CD14-positive monocyte (primary cell): Measurements from ENCODE around the gene MSLN. TPM values are rescaled to one million over a fixed set of nuclear protein-coding genes. Genes with fewer than 3 reads are reported as not detected.

Experiments
- DNase-seq, 3 donors: peaks; one replicate each; pipeline ENCODE4 v3.0.0-alpha.2; 2011 to 2022
- H2AFZ ChIP-seq: 2 replicates; pipeline ENCODE4 v1.6.0; 2012; ENCODE audit warnings: mild to moderate bottlenecking, low read depth, low read length, inconsistent platforms; ENCODE audit not compliant: insufficient read depth, poor library complexity, severe bottlenecking
- H3K27ac ChIP-seq, 2 donors: 1 replicate in 1 of 2; 2 replicates in 1 of 2; pipeline ENCODE4 v1.5.1; 2012 to 2013; ENCODE audit warnings: low read length in 2 of 2, control low read depth in 1 of 2, inconsistent platforms in 1 of 2, low read depth in 1 of 2, mild to moderate bottlenecking in 1 of 2
- H3K27me3 ChIP-seq, 2 donors: one replicate each; pipeline versions ENCODE4 v1.6.0 to v1.6.1; 2011 to 2013; ENCODE audit warnings: low read length in 2 of 2; ENCODE audit not compliant: control insufficient read depth in 2 of 2, insufficient read depth in 2 of 2
- H3K36me3 ChIP-seq, 2 donors: replicated peaks in 1 of 2; 1 replicate in 1 of 2; 2 replicates in 1 of 2; pipeline versions ENCODE4 v1.5.1 to v1.6.1; 2012 to 2013; ENCODE audit warnings: low read length in 2 of 2, control low read depth in 1 of 2, inconsistent platforms in 1 of 2, mild to moderate bottlenecking in 1 of 2; ENCODE audit not compliant: insufficient read depth in 2 of 2, control insufficient read depth in 1 of 2
- H3K4me1 ChIP-seq, 2 donors: 1 replicate in 1 of 2; 2 replicates in 1 of 2; pipeline versions ENCODE4 v1.5.1 to v1.6.1; 2012 to 2013; ENCODE audit warnings: low read length in 2 of 2, control low read depth in 1 of 2, inconsistent platforms in 1 of 2, mild to moderate bottlenecking in 1 of 2, moderate library complexity in 1 of 2; ENCODE audit not compliant: insufficient read depth in 2 of 2, control insufficient read depth in 1 of 2
- H3K4me2 ChIP-seq: replicated peaks from 2 replicates; pipeline ENCODE3; 2012; ENCODE audit warnings: low read length, moderate library complexity, mild to moderate bottlenecking; ENCODE audit not compliant: poor library complexity, severe bottlenecking; ENCODE audit errors: extremely low read depth
- H3K4me3 ChIP-seq, 3 experiments: fragments of 200-600 bp in 1 of 3; sonication (generic) in 1 of 3; replicated peaks in 1 of 3; 1 replicate in 2 of 3; 2 replicates in 1 of 3; pipeline ENCODE4 v1.5.1; 2011 to 2013; ENCODE audit warnings: low read length in 3 of 3, mild to moderate bottlenecking in 3 of 3, control low read depth in 2 of 3, low read depth in 2 of 3, inconsistent platforms in 1 of 3, moderate library complexity in 1 of 3
- H3K79me2 ChIP-seq: 2 replicates; pipeline ENCODE4 v1.6.0; 2012; ENCODE audit warnings: mild to moderate bottlenecking, control low read depth, inconsistent platforms, low read length, moderate library complexity; ENCODE audit not compliant: insufficient read depth
- H3K9ac ChIP-seq: 2 replicates; pipeline ENCODE4 v1.6.0; 2017; ENCODE audit warnings: low read length, mild to moderate bottlenecking; ENCODE audit not compliant: insufficient read depth, poor library complexity, severe bottlenecking
- H3K9me3 ChIP-seq, 2 donors: replicated peaks in 1 of 2; 1 replicate in 1 of 2; 2 replicates in 1 of 2; pipeline versions ENCODE4 v1.5.1 to v1.6.1; 2012 to 2013; ENCODE audit warnings: low read length in 2 of 2, control low read depth in 1 of 2; ENCODE audit not compliant: control insufficient read depth in 1 of 2, insufficient read depth in 1 of 2
- H4K20me1 ChIP-seq: 2 replicates; pipeline ENCODE4 v1.6.0; 2012; ENCODE audit warnings: mild to moderate bottlenecking, low read length, control low read depth, moderate library complexity; ENCODE audit not compliant: insufficient read depth
- H3K27ac Mint-ChIP-seq, 7 donors: one replicate each; pipeline ENCODE4 v1.8.0; 2020; ENCODE audit warnings: mild to moderate bottlenecking in 7 of 7, mixed read lengths in 7 of 7, moderate library complexity in 6 of 7, inconsistent platforms in 2 of 7
- H3K27me3 Mint-ChIP-seq, 3 donors: one replicate each; pipeline ENCODE4 v1.8.0; 2021 to 2022; ENCODE audit warnings: low read depth in 3 of 3, mild to moderate bottlenecking in 3 of 3, mixed read lengths in 3 of 3, moderate library complexity in 3 of 3, inconsistent platforms in 1 of 3
- H3K36me3 Mint-ChIP-seq, 2 donors: one replicate each; pipeline ENCODE4 v1.8.0; 2020; ENCODE audit warnings: mixed read lengths in 2 of 2, inconsistent platforms in 1 of 2, mild to moderate bottlenecking in 1 of 2
- H3K4me1 Mint-ChIP-seq: one replicate; pipeline ENCODE4 v1.8.0; 2020; ENCODE audit warnings: mild to moderate bottlenecking, mixed read lengths
- H3K4me3 Mint-ChIP-seq, 2 donors: one replicate each; pipeline ENCODE4 v1.8.0; 2020; ENCODE audit warnings: mild to moderate bottlenecking in 2 of 2, mixed read lengths in 2 of 2, moderate library complexity in 1 of 2
- H3K9me3 Mint-ChIP-seq, 7 donors: one replicate each; pipeline ENCODE4 v1.8.0; 2020 to 2022; ENCODE audit warnings: mixed read lengths in 7 of 7, mild to moderate bottlenecking in 6 of 7, moderate library complexity in 6 of 7, inconsistent platforms in 2 of 7
- WGBS: methylation state at CpG from one replicate; pipeline ENCODE4 v1.1.5; 2013; ENCODE audit warnings: missing lambda C conversion rate; ENCODE audit not compliant: insufficient coverage; 5-methylcytosine and 5-hydroxymethylcytosine counted together
- intact Hi-C, 2 donors: fragments of 100-400 bp; cut with micrococcal nuclease; formaldehyde crosslinking; loops; one replicate each; pipeline versions ENCODE4 v1.15.0 to v1.15.1; 2023
- polyA plus RNA-seq, 3 donors: library from polyadenylated mRNA; depleted of rRNA in 1 of 3; unstranded in 2 of 3; stranded (reverse) in 1 of 3; fragments of 300-500 nt in 2 of 3; fragments of >200 nt in 1 of 3; fragmentation: Illumina TruSeq in 2 of 3; gene quantifications; 1 replicate in 2 of 3; 2 replicates in 1 of 3; pipeline ENCODE4 v1.2.3, GENCODE V29; 2012 to 2021
- TF ChIP-seq, protein P1 (sequence below): fragments of 200-600 bp; IDR thresholded peaks from one replicate; pipeline ENCODE4 v1.8.0; 2022; ENCODE audit warnings: antibody characterized with exemption, mild to moderate bottlenecking

Gene MSLN
- polyA plus RNA-seq, 3 donors, result 0.07 to 0.29 TPM; not detected in 1

DNA sequence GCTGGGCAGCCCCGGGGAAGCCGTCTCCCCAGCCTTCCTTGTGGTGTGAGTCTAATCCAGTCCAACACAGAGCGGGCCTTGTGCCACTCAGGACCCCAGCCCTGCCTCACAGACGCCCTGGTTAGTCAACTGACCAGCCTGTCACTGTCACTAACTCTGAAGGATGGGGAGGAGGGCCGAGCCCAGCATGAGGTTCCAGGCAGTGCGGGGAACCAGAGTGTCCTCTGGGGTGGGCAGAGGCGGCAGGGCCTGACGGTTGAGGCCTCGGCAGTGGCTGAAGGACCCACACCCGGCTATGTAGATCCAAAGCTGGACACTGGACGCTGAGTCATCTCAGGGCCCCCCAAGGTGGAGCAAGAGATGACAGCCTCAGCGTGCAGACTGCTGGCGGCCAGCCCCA is 19.0 kb downstream of the MSLN start:
- Histone ChIP-seq H2AFZ (no peak overlapping the region), H3K4me2 (no peak overlapping the region), H3K79me2 (no peaks in the 10 kb centered on the region), H4K20me1 (peaks cover 3% of the 10 kb centered on the region), H3K9me3 (no peaks in the 10 kb centered on the region), H3K4me1 (no peaks in the 10 kb centered on the region), H3K9ac (no peak overlapping the region), H3K4me3 (no peak overlapping the region), H3K27me3 (peaks cover 0 to 9% of the 10 kb centered on the region in 2 donors), H3K27ac (no peak overlapping the region), H3K36me3 (no peaks in the 10 kb centered on the region)
- Mint-ChIP-seq H3K9me3 (peaks cover 0 to 3% (median 0%) of the 10 kb centered on the region in 7 donors), H3K27me3 (peaks cover 0 to 22% (median 10%) of the 10 kb centered on the region in 3 donors), H3K4me3 (no peak overlapping the region), H3K4me1 (no peaks in the 10 kb centered on the region), H3K36me3 (no peaks in the 10 kb centered on the region), H3K27ac (no peak overlapping the region)
- intact Hi-C loops, result no loop called here
- no peak for DNase-seq
- WGBS, result 95% methylated on average over 10 of the region's 13 CpGs
- TF ChIP-seq, protein P1, sequence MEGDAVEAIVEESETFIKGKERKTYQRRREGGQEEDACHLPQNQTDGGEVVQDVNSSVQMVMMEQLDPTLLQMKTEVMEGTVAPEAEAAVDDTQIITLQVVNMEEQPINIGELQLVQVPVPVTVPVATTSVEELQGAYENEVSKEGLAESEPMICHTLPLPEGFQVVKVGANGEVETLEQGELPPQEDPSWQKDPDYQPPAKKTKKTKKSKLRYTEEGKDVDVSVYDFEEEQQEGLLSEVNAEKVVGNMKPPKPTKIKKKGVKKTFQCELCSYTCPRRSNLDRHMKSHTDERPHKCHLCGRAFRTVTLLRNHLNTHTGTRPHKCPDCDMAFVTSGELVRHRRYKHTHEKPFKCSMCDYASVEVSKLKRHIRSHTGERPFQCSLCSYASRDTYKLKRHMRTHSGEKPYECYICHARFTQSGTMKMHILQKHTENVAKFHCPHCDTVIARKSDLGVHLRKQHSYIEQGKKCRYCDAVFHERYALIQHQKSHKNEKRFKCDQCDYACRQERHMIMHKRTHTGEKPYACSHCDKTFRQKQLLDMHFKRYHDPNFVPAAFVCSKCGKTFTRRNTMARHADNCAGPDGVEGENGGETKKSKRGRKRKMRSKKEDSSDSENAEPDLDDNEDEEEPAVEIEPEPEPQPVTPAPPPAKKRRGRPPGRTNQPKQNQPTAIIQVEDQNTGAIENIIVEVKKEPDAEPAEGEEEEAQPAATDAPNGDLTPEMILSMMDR, result no peak

DNA sequence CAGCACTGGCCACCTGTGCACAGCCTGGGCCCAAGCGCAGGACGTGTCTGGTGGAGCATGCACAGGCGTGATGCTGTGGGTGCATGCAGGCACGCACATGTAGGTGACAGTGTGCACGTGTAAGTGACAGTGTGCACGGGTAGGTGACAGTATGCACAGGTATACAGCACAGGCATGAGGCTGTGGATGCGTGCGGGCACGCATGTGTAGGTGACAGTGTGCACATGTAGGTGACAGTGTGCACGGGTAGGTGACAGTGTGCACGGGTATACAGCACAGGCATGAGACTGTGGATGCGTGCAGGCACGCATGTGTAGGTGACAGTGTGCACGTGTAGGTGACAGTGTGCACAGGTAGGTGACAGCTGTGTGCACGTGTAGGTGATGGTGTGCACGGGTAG is 19.8 kb downstream of the MSLN start:
- Histone ChIP-seq H3K27me3 (peaks cover 0 to 9% of the 10 kb centered on the region in 2 donors), H3K27ac (no peak overlapping the region), H3K9me3 (no peaks in the 10 kb centered on the region), H2AFZ (no peak overlapping the region), H3K4me1 (no peaks in the 10 kb centered on the region), H3K9ac (no peak overlapping the region), H3K36me3 (no peaks in the 10 kb centered on the region), H3K4me3 (no peak overlapping the region), H3K79me2 (no peaks in the 10 kb centered on the region), H3K4me2 (no peak overlapping the region), H4K20me1 (peaks cover 11% of the 10 kb centered on the region)
- Mint-ChIP-seq H3K4me3 (no peak overlapping the region), H3K9me3 (peaks cover 0 to 3% (median 0%) of the 10 kb centered on the region in 7 donors), H3K27me3 (peaks cover 0 to 22% (median 10%) of the 10 kb centered on the region in 3 donors), H3K27ac (no peak overlapping the region), H3K36me3 (peaks cover 5 to 6% of the 10 kb centered on the region in 2 donors), H3K4me1 (no peaks in the 10 kb centered on the region)
- WGBS, result 94% methylated on average over 16 of the region's 16 CpGs
- no peak for DNase-seq
- intact Hi-C loops, result no loop called here
- TF ChIP-seq, protein P1, result no peak
